HCT116 (cell line): Measurements from ENCODE around the gene ESRRG. TPM values are rescaled to one million over a fixed set of nuclear protein-coding genes. Genes with fewer than 3 reads are reported as not detected.

Experiments
- ATAC-seq: fragments of 200-7000 bp; cut with Tn5 transposase; 2 replicates; pipeline ENCODE4 v1.9.1; 2020; ENCODE audit warnings: mild to moderate bottlenecking, moderate library complexity
- BruUV-seq: library from RNA; stranded (reverse); fragments of 400-500 nt; replicated peaks from 2 replicates; lab custom pipeline; 2021; lab: Mats Ljungman, UMichigan
- CTCF ChIA-PET: fragments of 300-600 bp; sonication (Branson Sonifier 250); formaldehyde crosslinking; loops from one replicate; lab custom pipeline; 2021; ENCODE audit warnings: antibody characterized with exemption; lab: Charles Lee
- POLR2A ChIA-PET: fragments of 300-600, 350-600 bp; sonication (Branson Sonifier 250); formaldehyde crosslinking; loops from one replicate; lab custom pipeline; 2021; ENCODE audit warnings: antibody characterized with exemption; lab: Charles Lee
- RAD21 ChIA-PET, 2 experiments: fragments of 300-600 bp; sonication (Branson Sonifier 250); formaldehyde crosslinking; loops; one replicate each; lab custom pipeline; 2023; ENCODE audit warnings: low total read pairs in 2 of 2; ENCODE audit not compliant: uncharacterized antibody in 2 of 2, unreplicated experiment in 2 of 2, low non-redundant PET in 1 of 2; lab: Charles Lee
- DNase-seq: peaks from one replicate; pipeline ENCODE4 v3.0.0-alpha.2; 2010; ENCODE audit warnings: low read depth, low spot score
- H2AFZ ChIP-seq: fragments of 200-600 bp; shearing (Covaris generic), sonication (generic); 2 replicates; pipeline ENCODE4 v1.6.1; 2017; ENCODE audit warnings: low read depth, mixed run types, mixed read lengths, antibody characterized with exemption, low read length; ENCODE audit not compliant: poor library complexity, severe bottlenecking
- H3K27ac ChIP-seq: 2 replicates; pipeline ENCODE4 v1.5.1; 2012; ENCODE audit warnings: low read depth, low read length
- H3K27me3 ChIP-seq: fragments of 200-600 bp; sonication (generic); 2 replicates; pipeline ENCODE4 v1.6.1; 2016; ENCODE audit warnings: mixed run types, low read length, mixed read lengths; ENCODE audit not compliant: insufficient read depth
- H3K36me3 ChIP-seq, 2 experiments: fragments of 200-500 bp in 1 of 2; fragments of 200-600 bp in 1 of 2; sonication (Bioruptor generic) in 1 of 2; sonication (generic) in 1 of 2; 2 replicates each; pipeline versions ENCODE4 v1.5.1 to v1.6.1; 2014 to 2016; ENCODE audit warnings: low read length in 2 of 2, inconsistent platforms in 1 of 2, mixed read lengths in 1 of 2, mixed run types in 1 of 2; ENCODE audit not compliant: insufficient read depth in 2 of 2, control insufficient read depth in 1 of 2
- H3K4me1 ChIP-seq, 2 experiments: fragments of 200-600 bp in 1 of 2; sonication (generic) in 1 of 2; 2 replicates each; pipeline versions ENCODE4 v1.5.1 to v1.6.1; 2012 to 2017; ENCODE audit warnings: low read length in 2 of 2, inconsistent platforms in 1 of 2, mild to moderate bottlenecking in 1 of 2, mixed read lengths in 1 of 2, mixed run types in 1 of 2, moderate library complexity in 1 of 2; ENCODE audit not compliant: insufficient read depth in 2 of 2, control insufficient read depth in 1 of 2
- H3K4me2 ChIP-seq: fragments of 200-600 bp; sonication (generic); 2 replicates; pipeline ENCODE4 v1.6.1; 2017; ENCODE audit warnings: mixed run types, low read length, mixed read lengths
- H3K4me3 ChIP-seq, 2 experiments: fragments of 200-600 bp in 1 of 2; sonication (generic) in 1 of 2; replicated peaks in 1 of 2; 2 replicates each; pipeline ENCODE4 v1.5.1; 2011 to 2016; ENCODE audit warnings: low read length in 2 of 2, control low read depth in 1 of 2, low read depth in 1 of 2, mild to moderate bottlenecking in 1 of 2, mixed read lengths in 1 of 2, mixed run types in 1 of 2
- H3K79me2 ChIP-seq: fragments of 200-600 bp; sonication (generic); 2 replicates; pipeline ENCODE4 v1.6.1; 2017; ENCODE audit warnings: mild to moderate bottlenecking, mixed run types, low read length, moderate library complexity, mixed read lengths; ENCODE audit not compliant: insufficient read depth
- H3K9ac ChIP-seq: fragments of 200-600 bp; sonication (generic); 2 replicates; pipeline ENCODE4 v1.6.1; 2016; ENCODE audit warnings: low read length, mixed read lengths
- H3K9me2 ChIP-seq: fragments of 200-600 bp; sonication (generic), shearing (Covaris generic); 2 replicates; pipeline ENCODE4 v1.6.1; 2017; ENCODE audit warnings: mixed run types, mild to moderate bottlenecking, moderate library complexity; ENCODE audit not compliant: insufficient read depth
- H3K9me3 ChIP-seq, 2 experiments: fragments of 200-500 bp in 1 of 2; fragments of 200-600 bp in 1 of 2; sonication (Bioruptor generic) in 1 of 2; sonication (generic) in 1 of 2; 2 replicates each; pipeline ENCODE4 v1.6.1; 2014 to 2017; ENCODE audit warnings: low read length in 2 of 2, mixed read lengths in 2 of 2, inconsistent platforms in 1 of 2, low read depth in 1 of 2, mild to moderate bottlenecking in 1 of 2, mixed run types in 1 of 2, moderate library complexity in 1 of 2; ENCODE audit not compliant: control insufficient read depth in 1 of 2, insufficient read depth in 1 of 2
- H4K20me1 ChIP-seq: fragments of 200-600 bp; sonication (generic), shearing (Covaris generic); 2 replicates; pipeline ENCODE4 v1.6.1; 2017; ENCODE audit warnings: mixed run types, mild to moderate bottlenecking, moderate library complexity; ENCODE audit not compliant: insufficient read depth
- ATF3 ChIP-seq: IDR thresholded peaks from 2 replicates; pipeline ENCODE4 v1.6.1; 2012
- CBX3 ChIP-seq: IDR thresholded peaks from 2 replicates; pipeline ENCODE4 v1.6.1; 2012; ENCODE audit warnings: low read depth
- CEBPB ChIP-seq: IDR thresholded peaks from 2 replicates; pipeline ENCODE4 v1.6.1; 2012; ENCODE audit warnings: low read depth
- CTCF ChIP-seq, 3 experiments: fragments of 200-600 bp in 1 of 3; sonication (generic) in 1 of 3; IDR thresholded peaks in 2 of 3; conservative IDR thresholded peaks in 1 of 3; 2 replicates each; pipeline ENCODE4 v1.5.1; 2012 to 2017; ENCODE audit warnings: low read depth in 2 of 3, low read length in 2 of 3, antibody characterized with exemption in 1 of 3, borderline replicate concordance in 1 of 3, control low read depth in 1 of 3, mild to moderate bottlenecking in 1 of 3, mixed read lengths in 1 of 3, mixed run types in 1 of 3, moderate library complexity in 1 of 3; ENCODE audit not compliant: insufficient read depth in 1 of 3
- ELF1 ChIP-seq: IDR thresholded peaks from 2 replicates; pipeline ENCODE4 v1.6.1; 2012; ENCODE audit warnings: low read depth, borderline replicate concordance
- EZH2 ChIP-seq: fragments of 200-600 bp; sonication (generic); IDR thresholded peaks from 2 replicates; pipeline ENCODE4 v1.6.1; 2017; ENCODE audit warnings: antibody characterized with exemption, mixed run types
- EZH2phosphoT487 ChIP-seq: fragments of 200-600 bp; IDR thresholded peaks from 2 replicates; pipeline ENCODE4 v1.6.1; 2018; ENCODE audit warnings: antibody characterized with exemption, borderline replicate concordance
- JUND ChIP-seq: IDR thresholded peaks from 2 replicates; pipeline ENCODE4 v1.6.1; 2012
- MAX ChIP-seq: IDR thresholded peaks from 2 replicates; pipeline ENCODE4 v1.6.1; 2012
- POLR2A ChIP-seq: IDR thresholded peaks from 2 replicates; pipeline ENCODE4 v1.7.0; 2011; ENCODE audit warnings: borderline replicate concordance; ENCODE audit not compliant: insufficient read depth, insufficient read length; ENCODE audit errors: extremely low read depth
- POLR2AphosphoS5 ChIP-seq: IDR thresholded peaks from 2 replicates; pipeline ENCODE4 v1.6.1; 2011; ENCODE audit warnings: mild to moderate bottlenecking, low read depth, low read length, moderate library complexity
- REST ChIP-seq: IDR thresholded peaks from 2 replicates; pipeline ENCODE4 v1.6.1; 2012; ENCODE audit warnings: low read depth
- TCF7L2 ChIP-seq: IDR thresholded peaks from 2 replicates; pipeline ENCODE4 v1.7.0; 2011; ENCODE audit warnings: borderline replicate concordance, inconsistent platforms; ENCODE audit not compliant: insufficient read depth, insufficient read length; ENCODE audit errors: extremely low read depth
- YY1 ChIP-seq: IDR thresholded peaks from 2 replicates; pipeline ENCODE4 v1.6.1; 2011; ENCODE audit warnings: low read length, low read depth, moderate library complexity, mild to moderate bottlenecking; ENCODE audit not compliant: insufficient replicate concordance; ENCODE audit errors: extremely low read depth
- ZFX ChIP-seq: fragments of 450-650 bp; IDR thresholded peaks from 2 replicates; pipeline ENCODE4 v1.6.1; 2017
- intact Hi-C: fragments of 100-400 bp; cut with micrococcal nuclease; formaldehyde crosslinking; loops from 2 replicates; pipeline ENCODE4 v1.10.0; 2022
- total RNA-seq: library from RNA; stranded (reverse); gene quantifications from one replicate; pipeline ENCODE4 v1.2.1, GENCODE V29; 2021; ENCODE audit not compliant: unreplicated experiment

ESRRG gene
- total RNA-seq, 1 experiment from 2014 or later: not detected

GRCh38 chr1:216679108-216679507, 44.1 kb downstream of the ESRRG start:
- no peak overlapping the region for H3K4me2 ChIP-seq
- no peaks in the 10 kb centered on the region for H4K20me1 ChIP-seq
- H3K4me3 ChIP-seq: no peak overlapping the region
- H3K27me3 ChIP-seq: no peaks in the 10 kb centered on the region
- H3K9me3 ChIP-seq: no peaks in the 10 kb centered on the region
- intact Hi-C loops: no loop called here
- no peak for TF ChIP-seq CTCF (IDR thresholded peaks at IDR 0.05 in 2 of 3, conservative IDR thresholded peaks at IDR 0.05 in 1 of 3; ENCODE audit: borderline replicate concordance in 1 of 3, insufficient read depth in 1 of 3, low read depth in 2 of 3, low read length in 2 of 3)
- no peak for TF ChIP-seq ATF3
- TF ChIP-seq EZH2: no peak
- no peak for TF ChIP-seq POLR2AphosphoS5
- no peak for TF ChIP-seq ELF1
- TF ChIP-seq EZH2phosphoT487: no peak
- TF ChIP-seq MAX: no peak
- TF ChIP-seq ZFX: no peak
- TF ChIP-seq CEBPB: no peak
- no peak for TF ChIP-seq CBX3
- TF ChIP-seq POLR2A: no peak
- no peak for TF ChIP-seq TCF7L2
- no peak for TF ChIP-seq JUND
- no peak for TF ChIP-seq REST
- no peak for TF ChIP-seq YY1
- TF ChIP-seq, all 23 proteins: peak for 0
- no peaks in the 10 kb centered on the region for H3K36me3 ChIP-seq
- no peaks in the 10 kb centered on the region for H3K79me2 ChIP-seq
- DNase-seq: no peak
- no peak overlapping the region for H3K9ac ChIP-seq
- BruUV-seq: no TSS peak
- ChIA-PET RAD21 (no interaction called here), CTCF (no interaction called here), POLR2A (no interaction called here)
- ATAC-seq: no peak
- H3K9me2 ChIP-seq: no peaks in the 10 kb centered on the region
- no peaks in the 10 kb centered on the region for H3K4me1 ChIP-seq
- H3K27ac ChIP-seq: no peak overlapping the region
- no peak overlapping the region for H2AFZ ChIP-seq
